OCI-M2 (cell line): Measurements from ENCODE around the gene TAL1.
"Not testable (repeated sequence)": the region's sequence is repeated elsewhere in the genome, so short reads cannot be mapped to it uniquely, and the experiment has no call there.

ENCODE experiments used
- DNase-seq: peaks from one replicate; lab custom pipeline; 2025; ENCODE audit not compliant: unreplicated experiment; lab: John Stamatoyannopoulos, UW

TAL1 gene

DNA sequence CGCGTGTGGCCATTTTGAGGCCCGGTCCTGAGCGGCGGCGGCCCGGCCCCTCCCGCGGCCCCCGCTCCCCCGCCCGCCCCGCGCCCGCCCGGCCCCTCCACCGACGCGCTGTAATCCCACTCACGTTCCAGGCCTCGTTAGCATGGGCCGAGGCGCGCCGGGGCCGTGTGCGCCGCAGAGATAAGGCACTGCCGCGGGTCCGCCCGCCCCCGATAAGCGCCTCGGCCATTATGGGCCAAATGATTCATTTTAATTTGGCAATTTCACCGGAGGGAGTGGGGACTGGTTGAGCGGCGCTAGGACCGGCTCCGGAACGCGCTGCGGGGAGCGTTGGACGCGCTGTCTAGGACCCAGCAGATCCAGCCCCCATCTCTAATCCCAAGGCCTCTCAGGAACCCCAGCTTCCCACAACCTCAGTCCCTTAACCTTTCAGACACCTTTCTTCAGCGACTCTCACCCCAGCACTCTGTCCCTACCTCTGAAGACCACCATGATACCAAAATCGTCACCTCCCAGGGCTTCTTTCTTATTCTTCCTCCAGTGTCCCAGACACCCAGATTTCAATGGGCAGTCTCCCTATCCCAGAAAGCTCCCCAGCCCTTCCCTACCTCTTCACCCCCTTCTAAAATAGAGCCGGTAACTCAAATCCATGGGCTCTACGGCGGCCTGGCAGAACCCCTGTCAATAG, at the start of gene TAL1:
Gene TAL1 (minus strand): TSS at position 39 of the 688 bp plus-strand sequence. CDS start 6,337 bp downstream, outside the sequence.
- peak; percentile 53 for DNase-seq

DNA sequence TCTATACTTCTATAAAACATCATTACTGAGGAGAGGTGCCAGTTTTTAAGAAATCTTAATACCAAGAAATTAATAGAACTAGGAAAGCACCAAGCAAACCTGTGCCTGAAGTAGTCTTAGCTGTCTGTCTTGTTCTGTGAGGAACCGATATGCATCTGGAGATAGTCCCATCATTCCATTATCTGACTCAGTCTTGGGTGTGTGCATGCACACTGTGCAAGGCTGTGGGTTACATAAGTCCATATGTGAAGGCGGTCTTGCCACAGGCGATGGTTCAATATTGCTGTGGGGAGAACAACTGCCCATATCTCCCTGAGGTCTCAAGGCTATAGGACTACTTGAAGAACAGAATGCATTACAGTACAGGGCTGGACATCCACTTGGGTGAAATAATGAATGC, 48.1 kb upstream of the TAL1 start:
- no peak for DNase-seq

DNA sequence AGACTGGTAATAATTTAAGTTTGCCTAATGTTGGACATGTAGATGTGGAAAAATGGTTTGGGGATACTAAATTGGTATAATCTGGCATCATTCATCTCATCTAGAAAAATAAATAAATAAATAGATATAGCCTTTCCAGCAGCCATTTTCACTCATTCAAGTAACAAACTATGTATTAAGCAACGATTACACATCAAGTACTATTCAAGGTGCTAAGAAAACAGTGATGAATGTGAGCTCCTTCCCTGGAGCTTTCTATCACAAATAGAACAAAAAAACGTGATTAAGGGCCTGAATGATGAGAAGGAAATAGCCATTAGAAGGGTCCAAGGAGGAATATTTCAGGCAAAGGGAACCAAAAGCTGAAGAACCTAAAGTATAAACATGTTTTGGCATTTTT, 44.8 kb upstream of the TAL1 start:
- no peak for DNase-seq

DNA sequence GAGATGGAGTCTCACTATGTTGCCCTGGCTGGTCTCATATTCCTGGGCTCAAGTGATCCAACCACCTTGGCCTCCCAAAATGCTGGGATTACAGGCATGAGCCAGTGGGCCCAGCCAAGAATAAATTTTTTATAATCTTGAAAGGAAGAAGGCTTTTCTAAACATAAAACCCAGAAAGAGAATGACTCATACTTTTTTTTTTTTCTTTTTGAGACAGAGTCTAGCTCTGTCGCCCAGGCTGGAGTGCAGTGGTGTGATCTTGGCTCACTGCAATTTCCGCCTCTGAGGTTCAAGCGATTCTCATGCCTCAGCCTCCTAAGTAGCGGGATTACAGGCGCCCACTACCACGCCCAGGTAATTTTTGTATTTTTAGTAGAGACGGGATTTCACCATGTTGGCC, 43.8 kb upstream of the TAL1 start:
- DNase-seq: not testable (repeated sequence)

DNA sequence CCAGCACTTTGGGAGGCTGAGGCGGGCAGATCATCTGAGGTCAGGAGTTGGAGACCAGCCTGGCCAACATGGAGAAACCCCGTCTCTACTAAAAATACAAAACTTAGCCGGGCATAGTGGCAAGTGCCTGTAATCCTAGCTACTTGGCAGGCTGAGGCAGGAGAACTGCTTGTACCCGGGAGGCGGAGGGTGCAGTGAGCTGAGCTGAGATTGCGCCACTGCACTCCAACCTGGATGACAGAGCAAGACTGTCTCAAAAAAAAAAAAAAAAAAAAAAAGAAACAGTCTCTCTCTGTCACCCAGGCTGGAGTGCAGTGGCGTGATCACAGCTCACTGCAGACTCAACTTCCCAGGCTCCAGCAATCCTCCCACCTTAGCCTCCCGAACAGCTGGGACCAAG, 33.5 kb upstream of the TAL1 start:
- DNase-seq: not testable (repeated sequence)

DNA sequence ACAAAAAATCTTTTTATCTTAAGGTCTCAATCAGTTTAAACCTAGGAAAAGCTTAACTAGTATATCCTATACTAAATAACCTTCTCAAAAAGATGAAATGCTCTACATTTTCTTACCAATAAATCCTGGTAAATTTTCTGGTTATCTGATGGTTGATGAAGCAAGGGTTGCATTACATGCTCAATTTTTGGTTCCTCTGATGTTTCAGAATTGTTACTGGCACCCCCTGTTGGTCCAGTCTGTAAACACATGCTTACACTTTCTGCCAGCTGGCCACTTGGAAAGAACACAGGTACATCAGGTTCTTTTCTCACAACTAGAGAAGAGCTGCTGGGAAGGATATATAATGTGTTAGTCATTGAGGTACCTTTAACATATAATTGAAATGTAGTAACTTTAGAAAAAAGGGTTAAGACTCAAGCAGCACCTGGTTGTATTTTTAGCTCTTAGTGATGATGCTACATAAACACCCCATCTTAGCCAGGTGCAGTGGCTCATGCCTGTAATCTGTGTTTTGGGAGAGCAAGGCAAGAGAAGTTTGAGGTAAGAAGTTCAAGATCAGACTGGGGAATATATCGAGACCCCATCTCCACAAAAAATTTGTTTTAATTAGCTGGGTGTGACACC, 30.9 kb upstream of the TAL1 start:
- no peak for DNase-seq

DNA sequence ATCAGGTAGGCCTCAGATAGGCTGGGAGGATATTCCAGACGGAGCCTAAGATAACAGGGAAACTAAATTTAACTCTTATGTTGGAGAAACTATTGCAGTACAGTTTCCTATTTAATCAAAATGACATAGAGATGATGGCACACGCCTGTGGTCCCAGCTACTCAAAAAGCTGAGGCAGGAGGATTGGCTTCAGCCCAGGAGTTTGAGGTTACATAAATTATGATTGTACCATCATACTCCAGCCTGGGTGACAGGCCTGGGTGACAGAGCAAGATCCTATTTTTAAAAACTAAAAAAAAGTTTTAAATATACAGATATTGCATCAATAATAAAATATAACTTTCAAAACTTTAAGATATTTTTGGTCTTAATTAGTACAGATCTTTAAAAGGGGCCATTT, 25.2 kb upstream of the TAL1 start:
- no peak for DNase-seq

DNA sequence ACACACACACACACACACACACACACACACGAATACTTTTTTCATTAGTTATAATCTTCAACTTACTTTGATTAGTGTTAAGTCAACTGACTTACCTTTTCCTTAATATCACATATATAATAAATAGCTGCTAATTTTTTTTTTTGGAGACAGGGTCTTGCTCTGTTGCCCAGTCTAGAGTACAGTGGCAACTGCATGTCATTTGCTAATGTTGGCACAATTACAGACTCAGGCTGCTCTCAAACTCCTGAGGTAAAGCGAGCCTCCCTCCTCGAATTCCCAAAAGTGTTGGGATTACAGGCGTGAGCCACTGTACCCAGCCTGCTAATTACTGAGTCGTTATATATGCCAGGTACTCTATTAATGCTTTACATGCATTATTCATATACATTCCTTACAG, 20.8 kb upstream of the TAL1 start:
- DNase-seq: no peak

DNA sequence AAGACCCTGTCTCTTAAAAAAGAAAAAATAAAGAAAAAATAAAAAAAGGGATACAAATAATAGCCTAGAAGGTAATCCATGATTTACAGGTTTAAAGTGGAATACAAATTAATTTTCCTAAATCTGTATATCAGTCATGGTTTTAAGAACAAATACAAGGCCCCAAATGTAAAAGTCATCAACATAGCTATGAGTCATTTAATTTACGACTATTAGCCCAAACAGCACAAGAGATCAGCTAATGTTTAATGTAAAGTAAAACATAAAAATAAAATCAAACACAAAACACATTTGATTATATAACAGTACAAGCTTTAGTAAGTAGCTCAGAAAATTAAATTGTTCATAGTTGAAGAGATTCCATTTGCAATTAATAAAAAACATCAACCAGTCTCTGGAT, 20.3 kb upstream of the TAL1 start:
- DNase-seq: no peak

DNA sequence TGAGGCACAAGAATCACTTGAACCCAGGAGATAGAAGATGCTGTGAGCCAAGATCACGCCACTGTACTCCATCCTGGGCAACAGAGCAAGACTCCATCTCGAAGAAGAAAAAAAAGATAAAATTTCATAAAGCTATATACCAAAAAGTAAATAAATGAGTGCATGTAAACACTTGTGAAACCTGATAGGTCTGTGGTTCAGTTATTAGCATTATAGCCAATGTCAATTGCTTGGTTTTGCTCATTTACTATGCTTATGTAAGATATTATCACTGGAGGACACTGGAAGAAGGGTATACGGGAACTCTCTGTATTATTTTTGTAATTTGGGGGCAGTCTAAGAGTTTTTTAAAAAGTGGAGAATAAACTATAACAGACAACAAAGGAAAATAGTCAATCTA, 17.7 kb upstream of the TAL1 start:
- no peak for DNase-seq

DNA sequence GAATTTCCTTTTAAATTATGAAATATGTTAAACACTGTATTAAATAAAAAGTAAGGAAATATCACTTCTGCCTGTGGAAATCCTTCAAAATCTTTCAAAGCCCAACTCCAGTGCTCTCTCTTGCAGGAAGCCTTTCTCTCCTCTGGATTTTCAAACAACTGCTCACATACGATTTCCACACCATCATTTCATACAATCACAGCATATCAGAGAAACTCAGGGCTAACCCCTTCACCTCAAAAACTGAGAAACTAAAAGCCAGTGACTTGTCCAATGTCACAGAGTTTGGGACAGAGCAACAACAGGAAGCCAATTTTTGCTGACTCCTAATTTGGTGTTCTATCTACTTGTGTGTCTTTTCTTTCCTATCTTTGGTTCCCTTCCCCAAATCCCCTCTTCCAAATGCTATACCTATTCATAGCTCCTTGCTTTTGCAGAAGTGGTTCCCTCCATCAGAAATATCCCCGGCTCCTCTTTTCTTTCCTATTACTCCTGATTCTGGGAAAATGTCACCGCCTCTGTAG, 12.4 kb upstream of the TAL1 start:
- no peak for DNase-seq

DNA sequence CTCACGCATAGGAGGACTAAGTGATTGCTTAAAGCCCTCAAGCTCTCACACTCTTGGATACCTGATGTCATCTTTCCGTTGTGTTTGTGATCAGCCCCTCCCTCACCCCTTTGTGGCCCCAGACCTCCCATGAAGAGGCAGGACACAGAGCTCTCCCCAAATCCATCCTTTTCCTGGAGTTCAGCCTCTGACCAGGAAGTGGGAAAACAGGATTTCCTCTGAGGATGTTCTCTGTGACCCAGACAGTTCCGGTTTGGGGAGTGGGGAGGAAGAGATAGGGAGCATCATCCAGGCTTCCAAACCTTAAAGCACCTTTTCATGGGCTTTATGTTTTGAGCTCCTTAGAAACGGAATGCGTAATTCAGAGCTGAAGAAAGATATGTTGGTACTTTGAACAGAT, 11.9 kb upstream of the TAL1 start:
- no peak for DNase-seq

DNA sequence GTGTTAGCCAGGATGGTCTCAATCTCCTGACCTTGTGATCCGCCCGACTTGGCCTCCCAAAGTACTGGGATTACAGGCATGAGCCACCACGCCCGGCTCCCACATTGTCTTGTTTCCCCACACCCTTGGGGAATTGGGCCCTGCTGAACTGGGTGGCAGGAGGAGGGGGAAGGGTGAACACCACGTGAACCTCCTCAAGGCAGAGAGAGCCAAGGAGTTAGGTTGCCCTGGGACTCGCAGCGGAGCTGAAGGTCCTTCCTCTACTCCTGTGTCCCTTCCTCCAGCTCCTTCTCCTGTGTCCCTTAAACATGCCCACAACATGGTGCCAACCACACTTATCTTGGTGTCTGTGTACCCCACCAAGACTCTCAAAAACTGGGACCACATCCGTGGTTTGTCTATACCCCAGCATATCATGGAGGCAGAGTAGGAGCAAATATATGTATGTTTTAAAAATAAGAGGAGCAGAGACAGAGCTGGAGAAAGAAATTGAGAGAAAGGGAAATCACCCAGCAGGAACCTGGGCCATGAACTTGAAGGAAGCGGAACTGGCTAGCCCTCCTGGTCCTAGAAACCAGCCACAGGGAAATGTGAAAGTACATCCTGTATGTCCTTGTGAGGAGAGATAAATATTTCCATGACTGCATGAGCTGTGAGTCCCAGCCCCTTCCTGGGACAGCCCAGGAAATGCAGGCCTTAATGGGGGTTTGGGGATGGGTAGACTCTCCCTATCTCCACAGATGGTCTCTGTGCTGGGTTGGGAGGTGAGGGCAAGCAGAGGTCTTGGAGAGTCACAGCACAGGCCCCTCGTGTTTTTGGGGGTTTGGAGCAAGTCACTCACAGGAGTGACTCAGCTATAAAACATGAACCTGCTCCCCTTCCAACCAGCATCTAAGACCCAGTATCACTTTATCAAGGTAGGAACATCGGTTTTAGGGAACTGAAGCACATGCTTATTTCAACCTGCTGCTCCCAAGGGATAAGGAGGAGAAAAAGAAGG, 9.4 kb upstream of the TAL1 start:
- DNase-seq: no peak

DNA sequence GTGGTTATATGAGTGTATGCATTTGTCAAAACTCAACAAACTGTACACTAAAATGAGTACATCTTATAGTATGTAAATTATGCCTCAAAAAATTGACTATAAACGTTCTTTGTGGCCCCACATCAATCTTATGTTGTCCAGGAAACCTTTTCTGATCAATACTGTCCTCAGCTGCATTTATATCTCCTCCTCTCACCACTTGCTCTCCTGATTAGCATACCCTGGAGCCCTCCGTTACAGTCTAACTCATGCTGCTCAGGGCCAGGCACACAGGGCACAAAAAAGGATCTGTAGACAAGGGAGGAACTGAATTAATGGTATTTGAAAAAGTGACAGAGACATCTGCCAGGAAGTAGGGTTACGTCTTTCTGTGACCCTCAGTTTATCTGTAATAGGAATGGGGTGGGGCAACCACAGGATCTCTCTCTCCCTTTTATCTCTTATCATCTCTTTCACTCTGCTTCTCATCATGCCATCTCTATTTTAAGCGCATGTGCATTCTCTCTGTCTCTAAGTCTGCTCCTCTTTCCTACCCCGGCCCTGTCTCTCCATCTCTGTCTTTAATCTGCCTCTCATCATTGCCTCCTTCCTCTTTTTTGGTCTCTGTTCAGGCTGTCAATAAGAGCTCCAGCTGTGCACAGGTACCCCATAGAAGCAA, 7.0 kb upstream of the TAL1 start:
- no peak for DNase-seq

DNA sequence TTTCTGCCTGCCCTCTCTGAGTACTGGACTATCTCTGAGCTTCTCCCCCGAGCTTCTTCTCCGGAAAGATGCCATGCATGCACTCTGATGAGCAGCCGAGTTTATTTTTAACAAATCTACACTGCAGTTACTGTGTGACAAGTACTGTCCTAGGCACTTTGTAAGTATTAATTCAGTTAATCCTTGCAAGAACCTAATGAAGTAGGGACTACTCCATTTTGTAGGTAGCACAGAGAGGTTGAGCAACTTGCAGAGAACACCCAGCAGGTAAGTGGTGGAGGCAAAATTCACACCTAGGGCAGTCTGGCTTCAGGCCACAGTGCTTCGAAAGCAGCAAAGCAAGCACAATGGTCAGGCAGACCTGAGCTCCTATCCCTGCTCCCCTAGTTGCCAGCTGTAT, 3.8 kb upstream of the TAL1 start:
- no peak for DNase-seq

DNA sequence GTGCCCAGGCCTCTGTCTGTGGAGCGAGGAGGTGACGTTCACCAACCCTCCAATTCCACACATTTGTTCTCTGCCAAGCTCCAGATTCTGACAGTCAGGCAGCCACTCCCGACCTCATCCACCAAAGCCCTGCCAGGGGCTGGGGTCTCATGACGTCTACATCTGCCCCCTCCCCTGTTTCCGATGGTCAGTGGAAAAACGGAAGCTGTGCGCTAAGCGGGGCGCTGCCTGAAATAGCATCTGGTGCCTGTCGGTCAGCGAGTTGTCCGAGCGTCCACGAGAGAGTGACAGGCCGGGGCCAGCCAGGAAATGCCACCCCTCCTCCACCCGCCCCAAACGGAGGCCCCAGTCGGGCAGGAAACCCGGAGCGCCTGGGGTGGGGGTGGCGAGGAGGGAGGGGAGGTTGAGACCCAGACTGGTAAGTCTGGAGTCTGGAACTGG, 3.2 kb upstream of the TAL1 start:
- no peak for DNase-seq

DNA sequence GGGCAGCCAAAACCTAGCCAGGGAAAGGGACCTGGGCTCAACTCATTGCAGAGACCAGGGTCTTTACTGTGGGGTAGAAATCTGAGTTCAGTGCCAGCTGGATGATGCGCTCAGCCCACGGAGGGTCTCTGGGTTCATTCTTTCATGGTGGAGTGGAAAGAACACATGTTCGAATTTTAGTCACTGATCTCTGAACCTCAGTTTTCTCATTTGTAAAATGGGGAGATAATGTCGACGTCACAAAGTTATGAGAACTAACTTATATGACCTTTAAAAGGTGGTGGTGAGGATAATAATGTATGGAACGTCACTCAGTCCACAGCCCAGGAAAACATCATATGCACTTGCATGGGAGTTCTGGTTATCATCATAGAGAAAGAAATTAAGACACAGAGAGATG, 1.2 kb upstream of the TAL1 start:
- DNase-seq: no peak

DNA sequence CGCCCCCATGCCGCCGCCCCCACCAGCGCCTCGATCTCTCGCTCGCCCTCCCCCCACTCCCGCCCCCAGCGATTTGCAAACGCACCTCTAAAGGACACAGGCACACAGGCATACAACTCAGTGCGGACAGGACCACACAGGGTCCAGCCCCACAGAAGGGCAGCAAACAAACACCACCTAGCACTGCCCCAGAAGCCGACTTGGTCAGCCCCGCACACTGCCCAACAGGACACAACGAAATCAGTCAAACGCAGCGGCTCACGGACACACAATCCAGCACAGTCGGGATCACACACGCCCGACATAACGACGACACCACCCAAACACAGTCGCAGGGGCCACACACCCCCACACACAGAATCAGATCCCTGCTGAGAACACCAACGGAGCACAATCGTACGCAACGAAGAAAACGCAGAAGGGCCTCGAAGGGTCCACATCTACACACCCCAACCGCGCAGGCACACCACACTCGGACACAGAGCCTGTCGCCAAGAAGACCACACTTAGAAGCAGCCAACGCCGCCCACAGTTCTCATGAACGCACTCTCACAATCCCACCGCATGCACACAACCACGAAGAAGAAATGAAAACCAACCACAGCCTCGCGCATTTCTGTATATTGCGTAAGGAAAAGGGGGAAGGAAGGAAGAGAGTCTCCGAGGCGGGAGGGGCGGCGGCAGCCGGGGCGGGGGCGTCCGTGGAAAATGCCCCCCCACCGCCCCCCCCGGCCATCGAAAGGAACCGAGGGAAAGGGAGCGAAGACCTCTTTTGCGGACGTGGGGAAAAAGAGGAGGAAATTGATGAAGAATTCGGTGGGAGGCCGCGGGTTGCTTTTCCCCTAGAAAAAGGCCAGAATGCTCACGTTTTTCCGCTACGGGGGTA, 481 bp downstream of the TAL1 start:
- no peak for DNase-seq

DNA sequence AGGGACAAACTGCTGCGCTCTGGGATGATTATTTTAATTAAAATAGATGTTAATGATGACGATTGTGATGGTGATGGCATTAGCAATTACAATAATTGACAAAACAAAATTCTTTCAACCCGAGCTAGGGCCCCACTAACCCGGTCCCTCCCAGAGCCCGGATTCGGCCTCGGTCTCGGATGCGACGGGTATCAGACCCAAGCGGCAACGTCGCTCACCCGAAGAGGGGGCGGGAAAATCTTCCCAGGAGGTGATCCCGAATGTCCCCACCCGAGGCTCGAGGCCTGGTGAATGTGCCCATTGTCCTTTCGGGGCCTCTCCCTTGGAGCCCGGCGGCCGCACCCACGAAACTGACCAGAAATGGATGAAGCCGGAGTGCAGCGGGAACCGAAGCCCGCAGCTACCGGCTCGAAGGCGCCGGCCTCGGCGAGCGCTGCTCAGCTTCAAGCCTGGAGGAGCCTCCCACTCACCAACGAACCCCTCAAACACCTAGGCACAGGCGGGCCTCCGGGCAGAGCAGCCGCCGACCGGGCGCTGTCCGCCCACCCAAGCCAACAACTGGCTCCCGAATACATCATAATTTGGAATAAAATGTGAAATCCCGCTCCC, 1.2 kb downstream of the TAL1 start:
- DNase-seq: no peak
